Endometrium (tissue), 2 donors: ENCODE results near the gene TMEM175.
"Not testable (repeated sequence)": the region's sequence is repeated elsewhere in the genome, so short reads cannot be mapped to it uniquely, and the experiment has no call there.

Experiments used
- FAIRE-seq: peaks from 2 replicates; lab custom pipeline; 2012; peaks lifted over from hg19 to GRCh38; lab: Jason Lieb, UNC
- donor health status: control.
- donor health status: control.

TMEM175 gene

GRCh38 chr4:970854-971520, 38.7 kb downstream of the TMEM175 start:
- FAIRE-seq: no peak

- FAIRE-seq: no peak
Measured at GRCh38 chr4:971666-972500, 39.6 kb downstream of the TMEM175 start.

- FAIRE-seq: no peak
Measured at GRCh38 chr4:972651-973424, 40.6 kb downstream of the TMEM175 start.

GRCh38 chr4:973431-974397, 41.5 kb downstream of the TMEM175 start, which contains the start of gene DGKQ:
DGKQ (minus strand) TSS chr4:973569; CDS start chr4:973482, 87 bp downstream.
- FAIRE-seq: no peak

- FAIRE-seq: no peak
Measured at GRCh38 chr4:974668-975067, 42.4 kb downstream of the TMEM175 start.

- FAIRE-seq: not testable (repeated sequence)
Measured at GRCh38 chr4:976016-976415, 43.8 kb downstream of the TMEM175 start.

GRCh38 chr4:978957-979701, 46.9 kb downstream of the TMEM175 start:
- FAIRE-seq: no peak

- FAIRE-seq: no peak
Measured at GRCh38 chr4:982291-982690, 50.0 kb downstream of the TMEM175 start.

- no peak for FAIRE-seq
Measured at GRCh38 chr4:982814-983213, 50.6 kb downstream of the TMEM175 start.

GRCh38 chr4:984336-985054, 52.2 kb downstream of the TMEM175 start:
- FAIRE-seq: no peak

- FAIRE-seq: no peak
Measured at GRCh38 chr4:985123-985830, 53.0 kb downstream of the TMEM175 start.

- no peak for FAIRE-seq
Measured at GRCh38 chr4:986428-986878, 54.2 kb downstream of the TMEM175 start.

GRCh38 chr4:986879-987623, 54.8 kb downstream of the TMEM175 start, which contains the start of gene IDUA:
IDUA (plus strand) TSS chr4:987044; CDS start chr4:987085, 41 bp downstream.
- no peak for FAIRE-seq

- FAIRE-seq: no peak
Measured at GRCh38 chr4:987624-988513, 55.6 kb downstream of the TMEM175 start.

GRCh38 chr4:988726-989721, 56.8 kb downstream of the TMEM175 start:
- no peak for FAIRE-seq
